GM21447 (cell line): ENCODE measurements around the gene FBXL19.

ENCODE experiments used
- ATAC-seq: cut with Tn5 transposase; IDR thresholded peaks from one replicate; pipeline ENCODE4 v1.9.1; 2021; ENCODE audit not compliant: unreplicated experiment

FBXL19 gene

DNA sequence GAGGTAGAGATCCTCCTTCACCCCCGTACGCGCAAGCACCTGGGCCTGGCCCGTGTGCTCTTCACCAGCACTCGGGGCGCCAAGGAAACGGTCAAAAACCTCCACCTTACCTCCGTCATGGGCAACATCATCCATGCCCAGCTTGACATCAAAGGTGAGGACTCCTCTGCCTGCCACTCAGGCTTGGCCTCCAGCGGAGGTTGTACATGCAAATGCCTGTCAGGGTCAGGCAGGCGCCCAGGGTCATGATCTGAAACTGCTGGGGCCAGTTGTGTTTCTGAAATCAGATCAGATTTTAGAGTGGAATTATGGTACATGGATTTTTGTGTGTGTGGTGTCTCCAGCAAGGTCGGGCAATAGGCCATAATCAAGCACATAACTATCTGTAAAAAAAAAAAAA, 38.0 kb downstream of the FBXL19 start:
- ATAC-seq: no peak

DNA sequence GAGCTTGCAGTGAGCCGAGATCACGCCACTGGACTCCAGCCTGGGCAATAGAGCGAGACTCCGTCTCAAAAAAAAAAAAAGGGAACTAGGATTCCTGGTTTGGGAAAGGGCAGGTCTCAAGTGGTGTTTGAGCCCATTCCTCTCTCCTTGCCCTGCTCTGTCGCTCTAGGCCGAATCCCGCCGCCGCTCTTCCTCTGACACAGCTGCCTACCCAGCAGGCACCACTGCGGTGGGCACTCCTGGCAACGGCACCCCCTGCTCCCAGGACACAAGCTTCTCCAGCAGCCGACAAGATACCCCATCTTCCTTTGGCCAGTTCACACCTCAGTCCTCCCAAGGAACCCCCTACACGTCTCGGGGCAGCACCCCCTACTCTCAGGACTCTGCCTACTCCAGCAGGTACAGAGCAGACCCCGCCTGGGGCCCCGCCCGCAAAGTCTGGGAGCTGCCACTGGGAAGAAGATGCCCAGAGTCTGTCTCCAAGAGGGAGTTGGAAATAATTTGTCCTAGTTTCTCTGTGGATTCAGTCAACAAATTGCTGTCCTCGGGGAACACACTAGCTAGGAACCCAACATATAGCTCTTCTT, 40.6 kb downstream of the FBXL19 start:
- ATAC-seq: no peak

DNA sequence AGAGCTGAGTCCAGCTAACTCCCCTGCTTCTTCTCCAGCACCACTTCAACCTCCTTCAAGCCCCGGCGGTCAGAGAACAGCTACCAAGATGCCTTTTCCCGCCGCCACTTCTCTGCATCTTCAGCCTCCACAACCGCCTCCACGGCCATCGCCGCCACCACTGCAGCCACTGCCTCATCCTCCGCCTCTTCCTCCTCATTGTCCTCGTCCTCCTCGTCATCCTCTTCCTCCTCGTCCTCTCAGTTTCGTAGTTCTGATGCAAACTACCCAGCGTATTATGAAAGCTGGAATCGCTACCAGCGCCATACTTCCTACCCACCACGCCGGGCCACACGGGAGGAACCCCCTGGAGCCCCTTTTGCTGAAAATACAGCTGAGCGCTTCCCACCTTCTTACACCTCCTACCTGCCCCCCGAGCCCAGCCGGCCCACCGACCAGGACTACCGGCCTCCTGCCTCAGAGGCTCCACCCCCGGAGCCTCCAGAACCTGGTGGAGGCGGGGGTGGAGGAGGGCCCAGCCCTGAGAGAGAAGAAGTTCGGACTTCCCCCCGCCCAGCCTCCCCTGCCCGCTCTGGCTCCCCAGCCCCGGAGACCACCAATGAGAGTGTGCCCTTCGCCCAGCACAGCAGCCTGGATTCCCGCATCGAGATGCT, 41.3 kb downstream of the FBXL19 start:
- ATAC-seq: no peak

DNA sequence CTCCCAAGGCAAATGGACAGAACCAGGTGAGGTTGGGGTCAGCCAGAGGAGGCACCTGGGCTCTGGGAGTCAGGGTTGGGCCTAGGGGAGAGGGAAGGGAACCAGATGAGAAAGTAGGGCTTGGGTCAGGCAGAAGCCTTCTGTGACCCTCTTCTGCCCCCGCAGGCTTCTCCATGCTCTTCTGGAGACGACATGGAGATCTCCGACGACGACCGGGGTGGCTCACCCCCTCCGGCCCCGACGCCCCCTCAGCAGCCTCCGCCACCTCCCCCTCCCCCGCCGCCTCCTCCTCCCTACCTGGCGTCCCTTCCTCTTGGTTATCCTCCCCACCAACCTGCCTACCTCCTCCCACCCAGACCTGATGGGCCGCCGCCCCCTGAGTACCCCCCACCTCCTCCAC, 42.1 kb downstream of the FBXL19 start:
- no peak for ATAC-seq

DNA sequence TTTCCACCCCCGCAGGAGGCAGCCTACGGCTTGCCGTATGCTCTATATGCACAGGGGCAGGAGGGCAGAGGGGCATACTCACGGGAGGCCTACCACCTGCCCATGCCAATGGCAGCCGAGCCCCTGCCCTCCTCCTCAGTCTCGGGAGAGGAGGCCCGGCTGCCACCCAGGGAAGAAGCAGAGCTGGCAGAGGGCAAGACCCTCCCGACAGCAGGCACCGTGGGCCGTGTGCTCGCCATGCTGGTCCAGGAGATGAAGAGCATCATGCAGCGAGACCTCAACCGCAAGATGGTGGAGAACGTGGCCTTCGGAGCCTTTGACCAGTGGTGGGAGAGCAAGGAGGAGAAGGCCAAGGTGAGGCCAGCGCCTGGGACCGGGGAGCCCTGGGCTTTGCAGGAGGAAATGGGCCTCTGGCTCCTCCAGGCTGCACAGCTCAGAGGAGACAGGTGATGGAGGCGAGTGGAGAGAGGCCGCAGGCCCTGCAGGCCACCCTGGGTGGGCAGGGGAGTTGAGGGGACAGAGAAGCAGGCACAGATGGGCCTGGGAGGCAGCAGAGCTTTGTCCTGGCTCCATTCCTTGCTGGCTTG, 42.8 kb downstream of the FBXL19 start:
- ATAC-seq: no peak

DNA sequence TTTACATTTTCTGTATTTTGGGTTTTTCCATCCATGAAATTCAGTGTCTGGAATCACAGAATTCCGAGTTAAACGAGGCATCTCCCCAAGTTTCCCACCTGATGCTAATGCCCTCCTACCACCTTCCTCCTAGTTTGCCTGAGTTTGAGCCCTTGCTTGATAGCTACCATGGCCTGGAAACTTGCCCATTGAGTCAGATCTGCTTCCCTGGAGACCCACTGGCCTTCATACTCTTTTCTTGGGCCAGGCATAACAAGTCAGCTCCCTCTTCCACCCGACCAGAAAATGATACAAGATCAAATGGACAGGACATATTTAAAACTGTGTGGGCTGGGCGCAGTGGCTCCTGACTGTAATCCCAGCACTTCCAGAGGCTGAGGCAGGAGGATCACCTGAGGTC, 44.4 kb downstream of the FBXL19 start:
- no peak for ATAC-seq

DNA sequence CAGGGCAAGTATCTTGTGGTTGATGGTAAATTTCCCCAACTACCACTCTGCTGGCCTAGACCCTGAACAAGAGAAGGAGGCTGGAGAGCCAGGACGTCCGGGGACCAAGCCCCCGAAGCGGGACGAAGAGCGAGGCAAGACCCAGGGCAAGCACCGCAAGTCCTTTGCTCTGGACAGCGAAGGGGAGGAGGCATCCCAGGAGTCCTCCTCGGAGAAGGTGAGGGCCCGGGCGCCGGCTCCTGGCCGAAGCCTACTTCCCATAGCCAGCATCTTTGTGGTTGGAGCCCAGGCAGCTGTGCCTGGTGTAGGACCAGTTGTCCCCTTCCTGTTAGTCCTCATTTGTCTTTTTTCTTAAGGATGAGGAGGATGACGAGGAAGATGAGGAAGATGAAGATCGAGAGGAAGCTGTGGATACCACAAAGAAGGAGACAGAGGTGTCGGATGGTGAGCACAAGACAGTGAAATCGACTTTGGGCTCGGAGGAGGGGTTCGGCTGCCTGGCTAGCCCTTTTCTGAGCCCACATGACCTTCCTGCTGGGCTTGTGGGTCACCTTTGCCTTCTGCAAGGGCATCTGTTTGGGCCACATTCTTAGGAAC, 46.0 kb downstream of the FBXL19 start:
- no peak for ATAC-seq

DNA sequence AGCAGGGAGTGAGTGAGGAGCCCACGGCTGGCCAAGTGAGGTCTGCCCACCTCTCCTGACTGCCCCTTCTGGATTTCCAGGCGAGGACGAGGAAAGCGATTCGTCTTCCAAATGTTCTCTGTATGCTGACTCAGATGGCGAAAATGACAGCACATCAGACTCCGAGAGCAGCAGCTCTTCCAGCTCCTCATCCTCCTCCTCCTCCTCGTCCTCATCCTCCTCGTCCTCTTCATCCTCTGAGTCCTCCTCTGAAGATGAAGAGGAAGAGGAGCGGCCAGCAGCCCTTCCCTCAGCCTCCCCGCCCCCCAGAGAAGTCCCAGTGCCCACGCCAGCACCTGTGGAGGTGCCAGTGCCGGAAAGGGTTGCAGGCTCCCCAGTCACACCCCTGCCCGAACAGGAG, 47.9 kb downstream of the FBXL19 start:
- ATAC-seq: no peak

DNA sequence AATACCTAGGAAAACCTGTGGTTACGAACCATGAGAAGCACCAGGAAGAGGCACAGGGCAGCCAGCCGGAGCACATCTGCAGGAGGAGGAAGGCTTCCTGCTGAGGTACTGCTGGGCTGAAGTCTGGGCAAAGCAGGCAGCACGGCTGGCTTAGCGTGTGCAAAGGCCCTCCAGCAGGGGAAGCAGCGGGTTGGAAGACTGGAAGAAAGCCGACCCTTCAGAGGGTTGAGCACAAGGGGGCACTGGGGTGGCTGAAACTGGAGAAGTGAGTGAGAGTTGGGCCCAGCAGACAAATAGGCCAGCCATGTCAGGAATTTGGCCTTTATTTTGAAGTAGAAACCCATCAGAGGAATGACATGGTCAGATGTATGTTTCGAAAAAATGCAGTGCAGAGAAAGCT, 49.5 kb downstream of the FBXL19 start:
- no peak for ATAC-seq

DNA sequence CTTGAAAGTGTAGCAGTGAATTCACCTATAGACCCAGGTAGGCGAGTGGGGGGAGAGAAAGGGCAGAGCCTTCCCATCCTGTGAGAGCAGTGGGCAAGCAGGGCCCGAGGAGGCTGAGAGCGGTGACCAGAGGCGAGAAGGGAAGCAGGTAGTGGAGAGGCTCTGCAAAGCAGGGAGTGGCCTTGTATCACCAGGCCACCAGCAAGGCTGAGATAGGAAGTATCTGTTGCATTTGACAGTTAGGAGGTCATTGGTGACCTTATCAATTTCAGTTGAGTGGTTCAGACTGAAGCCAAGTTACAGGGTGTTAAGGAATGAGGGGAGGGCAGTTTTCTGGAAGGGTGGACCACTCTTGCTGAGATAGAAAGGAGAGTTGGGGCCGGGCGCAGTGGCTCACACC, 51.0 kb downstream of the FBXL19 start:
- no peak for ATAC-seq

DNA sequence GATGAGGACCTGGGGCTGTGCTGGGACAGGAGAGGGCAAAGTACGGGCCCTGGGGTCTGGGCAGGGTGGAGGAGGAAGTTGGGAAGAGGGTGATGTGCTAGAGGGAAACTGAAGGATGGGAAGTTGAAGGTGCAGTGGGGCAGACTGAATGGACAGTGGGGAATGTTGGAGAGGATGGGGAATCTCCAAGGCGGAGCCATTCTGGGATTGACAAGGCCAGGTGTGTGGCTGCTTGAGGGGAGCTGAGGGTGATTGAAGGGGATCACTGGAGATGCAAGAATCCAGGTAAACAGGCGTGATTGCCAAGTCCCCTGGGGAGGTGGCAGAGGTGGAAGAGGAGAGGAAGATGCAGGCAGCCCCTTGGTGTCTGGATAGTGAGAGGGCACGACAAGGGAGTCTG, 53.1 kb downstream of the FBXL19 start:
- no peak for ATAC-seq

DNA sequence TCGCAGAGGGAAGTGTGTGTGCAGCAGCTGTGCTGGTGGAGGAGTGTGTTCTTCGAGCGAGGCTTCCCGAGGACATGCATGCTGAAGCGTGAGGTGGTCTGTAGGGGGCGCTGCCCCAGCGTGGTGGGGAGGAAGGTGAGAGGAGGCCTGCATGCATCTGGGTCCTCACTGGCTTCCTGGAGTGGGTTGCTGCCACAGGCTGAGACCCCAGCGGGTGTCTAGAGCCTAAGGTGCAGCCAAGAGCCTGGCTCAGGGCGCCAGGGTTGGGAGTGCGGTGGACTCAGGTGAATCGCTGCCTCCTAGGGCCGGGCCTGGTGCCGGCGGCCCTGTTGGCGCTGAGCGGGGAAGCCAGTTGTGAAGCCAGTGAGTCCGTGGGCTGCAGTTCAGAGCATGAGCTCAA, 54.1 kb downstream of the FBXL19 start:
- no peak for ATAC-seq

DNA sequence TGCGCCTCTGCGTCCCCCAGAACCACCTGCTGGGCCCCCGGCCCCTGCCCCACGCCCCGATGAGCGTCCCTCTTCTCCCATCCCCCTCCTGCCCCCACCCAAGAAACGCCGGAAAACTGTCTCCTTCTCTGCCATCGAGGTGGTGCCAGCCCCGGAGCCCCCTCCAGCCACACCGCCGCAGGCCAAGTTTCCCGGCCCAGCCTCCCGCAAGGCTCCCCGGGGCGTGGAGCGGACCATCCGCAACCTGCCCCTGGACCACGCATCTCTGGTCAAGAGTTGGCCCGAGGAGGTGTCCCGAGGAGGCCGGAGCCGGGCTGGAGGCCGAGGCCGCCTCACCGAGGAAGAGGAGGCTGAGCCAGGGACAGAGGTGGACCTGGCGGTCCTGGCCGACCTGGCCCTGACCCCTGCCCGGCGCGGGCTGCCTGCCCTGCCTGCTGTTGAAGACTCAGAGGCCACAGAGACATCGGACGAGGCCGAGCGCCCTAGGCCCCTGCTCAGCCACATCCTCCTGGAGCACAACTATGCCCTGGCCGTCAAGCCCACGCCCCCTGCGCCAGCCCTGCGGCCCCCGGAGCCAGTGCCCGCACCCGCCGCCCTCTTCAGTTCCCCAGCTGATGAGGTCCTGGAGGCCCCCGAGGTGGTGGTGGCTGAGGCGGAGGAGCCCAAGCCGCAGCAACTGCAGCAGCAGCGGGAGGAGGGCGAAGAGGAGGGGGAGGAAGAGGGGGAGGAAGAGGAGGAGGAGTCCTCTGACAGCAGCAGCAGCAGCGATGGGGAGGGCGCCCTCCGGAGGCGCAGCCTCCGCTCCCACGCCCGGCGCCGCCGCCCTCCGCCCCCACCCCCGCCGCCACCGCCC, 56.0 kb downstream of the FBXL19 start:
- no peak for ATAC-seq

DNA sequence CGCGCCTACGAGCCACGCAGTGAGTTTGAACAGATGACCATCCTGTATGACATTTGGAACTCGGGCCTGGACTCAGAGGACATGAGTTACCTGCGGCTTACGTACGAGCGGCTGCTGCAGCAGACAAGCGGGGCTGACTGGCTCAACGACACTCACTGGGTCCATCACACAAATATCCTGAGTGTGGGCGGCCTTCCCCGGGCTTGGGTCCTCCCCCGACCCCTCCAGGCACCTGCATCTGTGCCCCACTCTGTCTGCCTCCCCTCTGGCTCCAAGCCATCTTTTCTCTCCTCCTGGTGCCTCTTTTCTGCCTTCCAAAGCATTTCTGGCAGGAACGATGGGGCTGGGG, 56.6 kb downstream of the FBXL19 start:
- ATAC-seq: no peak

DNA sequence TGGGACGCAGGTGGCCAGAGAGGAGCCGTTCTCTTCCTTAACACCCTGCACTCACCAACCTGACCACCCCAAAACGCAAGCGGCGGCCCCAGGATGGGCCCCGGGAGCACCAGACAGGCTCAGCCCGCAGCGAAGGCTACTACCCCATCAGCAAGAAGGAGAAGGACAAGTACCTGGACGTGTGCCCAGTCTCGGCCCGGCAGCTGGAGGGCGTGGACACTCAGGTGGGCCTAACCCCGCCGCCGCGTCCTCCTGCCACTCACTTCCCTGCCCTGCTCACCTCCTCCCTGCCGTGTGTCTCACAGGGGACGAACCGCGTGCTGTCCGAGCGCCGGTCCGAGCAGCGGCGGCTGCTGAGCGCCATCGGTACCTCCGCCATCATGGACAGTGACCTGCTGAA, 57.1 kb downstream of the FBXL19 start:
- ATAC-seq: no peak

DNA sequence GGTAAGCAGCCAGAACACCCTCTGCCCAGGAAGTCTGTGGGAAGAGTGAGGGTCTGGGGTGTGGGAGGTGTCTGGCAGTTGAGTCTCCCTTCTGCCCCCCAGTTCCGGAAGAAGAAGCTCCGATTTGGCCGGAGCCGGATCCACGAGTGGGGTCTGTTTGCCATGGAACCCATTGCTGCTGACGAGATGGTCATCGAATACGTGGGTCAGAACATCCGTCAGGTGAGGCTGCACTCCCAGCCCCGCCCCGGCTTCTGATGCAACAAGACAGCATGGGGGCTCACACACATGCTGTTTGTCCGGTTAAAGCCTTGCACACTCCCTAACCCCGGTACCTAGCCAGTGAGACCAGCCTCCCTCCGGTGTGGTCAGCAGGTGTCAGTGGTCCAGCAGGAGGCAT, 57.6 kb downstream of the FBXL19 start:
- ATAC-seq: no peak

DNA sequence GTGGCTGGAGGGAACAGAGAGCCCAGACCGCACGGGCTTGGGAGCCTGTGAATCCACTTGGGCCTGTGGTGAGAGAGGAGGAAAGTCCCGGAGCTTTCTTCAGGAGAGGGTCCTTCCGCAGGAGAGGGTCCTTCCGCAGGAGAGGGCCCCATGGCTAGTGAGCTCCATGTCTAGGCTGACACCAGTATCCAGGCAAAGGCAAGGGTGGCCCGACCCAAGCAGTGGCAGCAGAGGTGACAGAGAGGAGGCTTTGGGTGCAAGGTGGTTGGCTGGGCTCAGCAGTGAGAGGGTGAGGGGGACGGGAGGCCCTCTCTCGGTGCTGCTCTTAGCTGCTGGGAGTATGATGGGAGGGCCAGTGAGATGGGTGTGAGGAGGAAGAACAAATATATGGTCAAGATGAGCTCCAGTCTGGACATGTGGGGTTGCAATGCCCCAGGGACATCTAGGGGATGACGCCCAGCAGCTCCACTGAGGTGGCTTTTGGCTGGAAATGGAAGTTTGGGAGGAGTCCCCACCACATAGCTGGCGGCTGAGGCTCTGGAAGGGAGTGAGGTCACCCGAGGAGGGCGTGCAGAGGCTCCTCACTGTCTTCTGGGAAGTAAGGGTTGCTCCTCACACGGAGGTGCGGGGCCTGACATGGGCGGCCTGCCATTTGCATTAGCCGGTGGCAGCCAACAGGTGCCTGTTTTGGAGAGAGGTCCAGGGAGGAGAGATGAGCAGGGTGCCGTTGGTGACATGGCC, 59.3 kb downstream of the FBXL19 start:
- no peak for ATAC-seq

DNA sequence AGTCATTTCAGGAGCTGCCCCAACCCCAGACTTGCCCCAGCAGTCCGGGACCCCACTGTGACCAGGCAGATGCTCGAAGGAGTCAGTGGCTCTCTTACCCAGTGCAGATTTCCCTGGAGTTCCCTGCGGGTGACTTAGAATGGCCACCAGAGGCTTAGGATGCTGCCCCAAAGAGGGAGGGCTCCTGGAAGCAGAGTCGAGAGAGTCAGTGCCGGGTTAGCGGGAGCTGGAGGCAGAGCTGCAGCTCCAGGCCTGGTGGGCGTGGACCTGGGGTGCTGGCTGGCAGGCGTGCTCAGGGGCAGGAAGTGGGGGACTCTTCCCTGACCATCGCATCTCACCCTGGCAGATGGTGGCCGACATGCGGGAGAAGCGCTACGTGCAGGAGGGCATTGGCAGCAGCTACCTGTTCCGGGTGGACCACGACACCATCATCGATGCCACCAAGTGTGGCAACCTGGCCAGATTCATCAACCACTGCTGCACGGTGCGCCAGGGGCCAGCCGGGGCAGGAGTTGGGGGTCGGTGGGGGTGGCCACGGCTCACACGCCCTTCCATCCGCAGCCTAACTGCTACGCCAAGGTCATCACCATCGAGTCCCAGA, 60.0 kb downstream of the FBXL19 start:
- ATAC-seq: no peak

DNA sequence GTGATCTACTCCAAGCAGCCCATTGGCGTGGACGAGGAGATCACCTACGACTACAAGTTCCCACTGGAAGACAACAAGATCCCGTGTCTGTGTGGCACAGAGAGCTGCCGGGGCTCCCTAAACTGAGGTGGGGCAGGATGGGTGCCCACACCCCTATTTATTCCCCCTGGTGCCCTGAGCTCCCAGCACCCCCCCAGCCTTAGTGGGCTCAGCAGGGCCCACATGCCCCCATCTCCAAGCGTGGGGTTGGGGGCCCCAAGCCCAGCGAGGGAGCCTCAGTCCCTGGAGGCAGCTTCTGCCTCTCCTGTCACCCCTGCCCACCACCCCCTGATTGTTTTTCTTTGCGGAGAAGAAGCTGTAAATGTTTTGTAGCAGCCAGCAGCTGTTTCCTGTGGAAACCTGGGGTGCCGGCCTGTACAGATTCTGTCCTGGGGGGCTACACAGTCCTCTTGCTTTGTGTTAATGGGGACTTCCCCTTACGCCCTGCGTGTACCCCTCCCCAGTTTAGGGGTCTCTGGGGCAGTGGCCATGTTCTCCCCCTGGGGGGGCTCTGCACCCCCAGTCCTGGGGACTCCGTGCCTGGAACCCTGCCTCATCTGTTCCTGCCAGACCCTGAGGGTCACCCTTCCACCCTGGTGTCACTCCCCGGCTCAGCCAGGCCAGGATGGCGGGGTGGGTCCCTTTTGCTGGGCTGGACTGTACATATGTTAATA, 60.7 kb downstream of the FBXL19 start:
- ATAC-seq: no peak
